AG04450 (cell line): ENCODE measurements around the gene BMP7. TPM values are rescaled to one million over a fixed set of nuclear protein-coding genes. Genes with fewer than 3 reads are reported as not detected.

Source experiments
- CTCF ChIA-PET: fragments of 300-600, 350-600 bp; formaldehyde crosslinking; extraction: SDS; loops from one replicate; lab custom pipeline; 2022; ENCODE audit warnings: antibody characterized with exemption, inconsistent platforms; lab: Charles Lee
- POLR2A ChIA-PET: fragments of 350-600 bp; formaldehyde crosslinking; extraction: SDS; loops from one replicate; lab custom pipeline; 2021; ENCODE audit warnings: antibody characterized with exemption, inconsistent platforms; lab: Yijun Ruan, JAX
- DNase-seq: peaks from one replicate; pipeline ENCODE4 v3.0.0-alpha.2; 2011; ENCODE audit warnings: low read depth, low spot score
- H3K27ac ChIP-seq: one replicate; pipeline ENCODE4 v1.5.1; 2012; ENCODE audit warnings: low read depth, low read length, control low read depth
- H3K27me3 ChIP-seq: one replicate; pipeline ENCODE4 v1.6.0; 2012; ENCODE audit warnings: low read length; ENCODE audit not compliant: control insufficient read depth, insufficient read depth
- H3K4me3 ChIP-seq: 2 replicates; pipeline ENCODE4 v1.5.1; 2011; ENCODE audit warnings: mild to moderate bottlenecking, low read depth, low read length, control low read depth
- H3K9me3 ChIP-seq: 2 replicates; pipeline ENCODE4 v1.5.1; 2012; ENCODE audit warnings: low read length; ENCODE audit not compliant: control insufficient read depth, insufficient read depth
- CTCF ChIP-seq: IDR thresholded peaks from 2 replicates; pipeline ENCODE4 v1.5.1; 2011; ENCODE audit warnings: low read depth, low read length, control low read depth, inconsistent platforms
- polyA plus RNA-seq: library from polyadenylated mRNA; depleted of rRNA; stranded (reverse); fragments of >200 nt; gene quantifications from 2 replicates; pipeline ENCODE4 v1.2.3, GENCODE V29; 2011

BMP7 gene
- polyA plus RNA-seq, 1 experiment: not detected

DNA sequence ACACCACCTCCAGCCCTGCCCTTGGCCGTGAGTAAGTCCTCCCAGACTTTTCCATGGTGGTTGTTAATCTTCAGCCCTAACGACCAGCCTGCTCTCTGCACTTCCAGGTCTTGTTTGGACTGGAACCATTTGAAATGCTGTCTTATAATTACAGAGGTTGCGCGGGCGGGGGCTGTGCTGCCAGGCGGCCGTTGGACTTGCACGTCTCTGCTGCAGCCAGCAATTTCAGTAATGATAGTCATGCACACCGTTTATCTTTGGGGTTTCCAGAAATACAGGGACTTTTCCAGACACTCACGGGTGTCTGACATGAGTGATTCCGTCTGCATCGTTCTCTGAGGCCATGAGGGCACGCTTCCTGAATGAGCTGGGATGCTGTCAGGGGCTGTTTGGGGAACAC is 118.2 kb downstream of the BMP7 start:
- Histone ChIP-seq H3K27me3 (no peaks in the 10 kb centered on the region), H3K4me3 (no peak overlapping the region), H3K27ac (no peak overlapping the region), H3K9me3 (no peaks in the 10 kb centered on the region; the same call in 1 of the 2 replicates)
- ChIA-PET POLR2A (no interaction called here), CTCF (no interaction called here)
- no peak for DNase-seq
- no peak for TF ChIP-seq CTCF

DNA sequence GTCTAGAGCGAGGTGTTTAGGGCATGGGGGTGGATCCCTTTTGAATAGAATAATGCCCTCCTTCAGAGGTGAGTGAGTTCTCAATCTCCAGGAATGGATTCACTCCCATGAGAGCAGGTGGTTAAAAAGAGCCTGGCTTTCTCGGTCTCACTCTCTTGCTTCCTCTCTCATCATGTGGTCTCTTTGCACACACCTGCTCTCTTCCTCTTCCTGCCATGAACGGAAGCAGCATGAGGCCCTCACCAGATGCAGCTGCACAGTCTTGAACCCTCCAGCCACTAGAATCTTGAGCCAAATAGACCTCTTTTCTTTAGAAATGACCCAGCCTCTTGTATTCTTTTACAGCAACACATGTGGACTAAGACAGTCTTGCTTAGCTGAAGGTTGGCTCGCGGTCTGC is 119.3 kb downstream of the BMP7 start:
- H3K27me3 ChIP-seq: no peaks in the 10 kb centered on the region
- POLR2A ChIA-PET: no interaction called here
- TF ChIP-seq CTCF: no peak
- DNase-seq: no peak
- H3K4me3 ChIP-seq: no peak overlapping the region
- CTCF ChIA-PET: no interaction called here
- H3K9me3 ChIP-seq: no peaks in the 10 kb centered on the region; the same call in 1 of the 2 replicates
- no peak overlapping the region for H3K27ac ChIP-seq

- Histone ChIP-seq H3K4me3 (no peak overlapping the region), H3K27ac (no peak overlapping the region), H3K9me3 (no peaks in the 10 kb centered on the region; the same call in 1 of the 2 replicates), H3K27me3 (no peaks in the 10 kb centered on the region)
- ChIA-PET POLR2A (no interaction called here), CTCF (no interaction called here)
- no peak for DNase-seq
- no peak for TF ChIP-seq CTCF
Measured at GRCh38 chr20:57146155-57146554, 120.3 kb downstream of the BMP7 start.

- no peak overlapping the region for H3K27ac ChIP-seq
- no peak overlapping the region for H3K4me3 ChIP-seq
- CTCF ChIA-PET: no interaction called here
- no peak for DNase-seq
- no peaks in the 10 kb centered on the region; the same call in 1 of the 2 replicates for H3K9me3 ChIP-seq
- TF ChIP-seq CTCF: no peak
- H3K27me3 ChIP-seq: no peaks in the 10 kb centered on the region
- POLR2A ChIA-PET: no interaction called here
Measured at GRCh38 chr20:57145089-57145631, 121.3 kb downstream of the BMP7 start.

DNA sequence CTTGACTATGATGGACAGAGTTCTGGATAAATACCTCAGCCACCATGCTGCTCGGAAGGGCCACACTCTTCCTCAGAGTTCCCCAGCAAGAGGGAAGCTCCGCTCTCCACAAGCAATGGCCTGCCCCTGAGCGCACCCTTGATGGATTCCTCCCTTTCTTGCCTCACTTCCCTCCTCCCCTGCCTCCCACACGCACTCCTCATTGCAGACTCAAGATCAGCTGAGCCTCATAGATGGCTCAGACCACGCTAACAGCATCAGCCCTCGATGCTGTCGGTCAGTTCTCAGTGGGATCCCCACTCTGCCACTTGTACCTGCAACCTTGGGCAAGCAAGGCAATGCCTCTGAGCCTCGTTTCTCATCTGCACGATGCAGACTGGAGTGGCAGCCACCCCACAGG is 123.3 kb downstream of the BMP7 start:
- ChIA-PET POLR2A (no interaction called here), CTCF (no interaction called here)
- H3K27me3 ChIP-seq: no peaks in the 10 kb centered on the region
- H3K9me3 ChIP-seq: no peaks in the 10 kb centered on the region
- no peak for TF ChIP-seq CTCF
- DNase-seq: no peak
- no peak overlapping the region for H3K27ac ChIP-seq
- H3K4me3 ChIP-seq: no peak overlapping the region
